Liver (tissue), 3 donors: ENCODE results near the gene CMTM1.

Experiments
- ATF3 ChIP-seq: IDR thresholded peaks from 2 replicates; pipeline ENCODE4 v1.6.1; 2016; ENCODE audit warnings: antibody characterized with exemption
- CTCF ChIP-seq: fragments of 150-350 bp; IDR thresholded peaks from 2 replicates; pipeline ENCODE4 v1.5.1; 2017; ENCODE audit warnings: improper control_type of control experiment, low read depth, low read length; ENCODE audit not compliant: missing input control
- EGR1 ChIP-seq, 2 donors: IDR thresholded peaks; 2 replicates each; pipeline ENCODE4 v1.6.1; 2016 to 2018; ENCODE audit warnings: antibody characterized with exemption in 2 of 2, low read depth in 2 of 2
- FOXA1 ChIP-seq: IDR thresholded peaks from 2 replicates; pipeline ENCODE4 v1.6.1; 2016; ENCODE audit warnings: antibody characterized with exemption
- FOXA2 ChIP-seq: IDR thresholded peaks from 2 replicates; pipeline ENCODE4 v1.6.1; 2016; ENCODE audit warnings: antibody characterized with exemption
- GABPA ChIP-seq, 2 donors: IDR thresholded peaks in 1 of 2; conservative IDR thresholded peaks in 1 of 2; 2 replicates each; pipeline ENCODE4 v1.6.1; 2016; ENCODE audit warnings: antibody characterized with exemption in 2 of 2, mild to moderate bottlenecking in 1 of 2, moderate library complexity in 1 of 2
- MAX ChIP-seq: IDR thresholded peaks from 2 replicates; pipeline ENCODE4 v1.6.1; 2016; ENCODE audit warnings: antibody characterized with exemption
- REST ChIP-seq: IDR thresholded peaks from 2 replicates; pipeline ENCODE4 v1.6.1; 2016; ENCODE audit warnings: antibody characterized with exemption, mild to moderate bottlenecking
- SP1 ChIP-seq: IDR thresholded peaks from 2 replicates; pipeline ENCODE4 v1.6.1; 2018; ENCODE audit warnings: antibody characterized with exemption, mild to moderate bottlenecking
- TAF1 ChIP-seq: conservative IDR thresholded peaks from 2 replicates; pipeline ENCODE4 v1.6.1; 2016; ENCODE audit warnings: antibody characterized with exemption, mild to moderate bottlenecking
- YY1 ChIP-seq: IDR thresholded peaks from 2 replicates; pipeline ENCODE4 v1.6.1; 2016; ENCODE audit warnings: antibody characterized with exemption, mild to moderate bottlenecking
- ZBTB33 ChIP-seq: IDR thresholded peaks from 2 replicates; pipeline ENCODE4 v1.6.1; 2016; ENCODE audit warnings: antibody characterized with exemption
- donor health status: healthy.
- donor health status: healthy.

- TF ChIP-seq CTCF (no peak), YY1 (no peak), EGR1 (IDR thresholded peaks at IDR 0.05; ENCODE audit: low read depth in 2 of 2) (no peak), SP1 (no peak), TAF1 (no peak), FOXA1 (no peak), ZBTB33 (no peak), ATF3 (no peak), MAX (no peak), REST (no peak), GABPA (IDR thresholded peaks at IDR 0.05 in 1 of 2, conservative IDR thresholded peaks at IDR 0.05 in 1 of 2) (no peak), FOXA2 (no peak)
Measured at GRCh38 chr16:66548868-66549267, 17.4 kb upstream of the CMTM1 start.
